IgD-negative memory B cell (primary cell): ENCODE measurements around the gene DNAJB1. TPM values are rescaled to one million over a fixed set of nuclear protein-coding genes. Genes with fewer than 3 reads are reported as not detected.

Experiments used
- H3K27ac Mint-ChIP-seq, 3 donors: one replicate each; pipeline ENCODE4 v1.8.0; 2020 to 2022; ENCODE audit warnings: mild to moderate bottlenecking in 3 of 3, mixed read lengths in 3 of 3, moderate library complexity in 1 of 3
- H3K27me3 Mint-ChIP-seq: one replicate; pipeline ENCODE4 v1.8.0; 2021; ENCODE audit warnings: mixed read lengths
- H3K36me3 Mint-ChIP-seq: one replicate; pipeline ENCODE4 v1.8.0; 2020; ENCODE audit warnings: mild to moderate bottlenecking, mixed read lengths
- H3K4me1 Mint-ChIP-seq, 3 donors: one replicate each; pipeline ENCODE4 v1.8.0; 2020 to 2022; ENCODE audit warnings: mixed read lengths in 3 of 3, mild to moderate bottlenecking in 1 of 3
- H3K4me3 Mint-ChIP-seq, 4 donors: one replicate each; pipeline ENCODE4 v1.8.0; 2020 to 2022; ENCODE audit warnings: mild to moderate bottlenecking in 4 of 4, mixed read lengths in 4 of 4, moderate library complexity in 3 of 4
- H3K9me3 Mint-ChIP-seq, 3 donors: one replicate each; pipeline ENCODE4 v1.8.0; 2020 to 2021; ENCODE audit warnings: mixed read lengths in 3 of 3, mild to moderate bottlenecking in 1 of 3
- polyA plus RNA-seq: library from polyadenylated mRNA; unstranded; fragments of 300-500 nt; fragmentation: Illumina TruSeq; gene quantifications from one replicate; pipeline ENCODE4 v1.2.3, GENCODE V29; 2021

DNAJB1 gene
- polyA plus RNA-seq, 1 donor from 2014 or later: 77.1 TPM

DNA sequence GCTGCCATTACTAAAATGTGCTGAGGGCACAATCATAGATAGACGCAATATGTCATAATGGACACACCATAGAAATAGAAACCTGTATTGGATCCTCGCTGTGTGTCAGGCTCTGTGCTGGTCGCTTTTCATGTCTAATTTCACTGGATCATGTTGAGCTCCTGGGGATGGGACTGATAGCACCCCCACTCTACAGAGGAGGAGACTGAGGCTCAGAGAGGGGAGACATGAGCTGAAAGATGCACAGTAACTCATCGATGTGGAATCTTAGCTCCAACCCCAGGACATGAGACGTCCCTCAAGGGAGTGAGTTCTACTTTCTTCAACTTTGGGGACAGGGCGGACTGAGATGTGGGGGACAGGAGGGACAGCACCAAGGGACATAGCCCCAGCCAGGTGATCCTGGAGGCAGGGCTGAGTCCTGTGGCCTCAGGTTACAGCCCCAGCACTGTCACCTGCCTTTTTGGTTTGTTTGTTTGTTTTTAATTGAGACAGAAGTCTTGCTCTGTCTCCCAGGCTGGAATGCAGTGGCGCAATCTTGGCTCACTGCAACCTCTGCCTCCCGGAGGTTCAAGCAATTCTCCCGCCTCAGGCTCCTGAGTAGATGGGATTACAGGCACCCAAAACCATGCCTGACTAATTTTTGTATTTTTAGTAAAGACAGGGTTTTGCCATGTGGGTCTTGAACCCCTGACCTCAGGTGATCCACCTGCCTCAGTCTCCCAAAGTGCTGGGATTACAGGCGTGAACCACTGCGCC is 15.7 kb downstream of the DNAJB1 start:
- Mint-ChIP-seq H3K9me3 (no peaks in the 10 kb centered on the region), H3K36me3 (no peaks in the 10 kb centered on the region), H3K27ac (no peak overlapping the region), H3K27me3 (peaks cover 2% of the 10 kb centered on the region), H3K4me3 (no peak overlapping the region), H3K4me1 (peaks cover 0 to 8% (median 6%) of the 10 kb centered on the region in 3 donors)

DNA sequence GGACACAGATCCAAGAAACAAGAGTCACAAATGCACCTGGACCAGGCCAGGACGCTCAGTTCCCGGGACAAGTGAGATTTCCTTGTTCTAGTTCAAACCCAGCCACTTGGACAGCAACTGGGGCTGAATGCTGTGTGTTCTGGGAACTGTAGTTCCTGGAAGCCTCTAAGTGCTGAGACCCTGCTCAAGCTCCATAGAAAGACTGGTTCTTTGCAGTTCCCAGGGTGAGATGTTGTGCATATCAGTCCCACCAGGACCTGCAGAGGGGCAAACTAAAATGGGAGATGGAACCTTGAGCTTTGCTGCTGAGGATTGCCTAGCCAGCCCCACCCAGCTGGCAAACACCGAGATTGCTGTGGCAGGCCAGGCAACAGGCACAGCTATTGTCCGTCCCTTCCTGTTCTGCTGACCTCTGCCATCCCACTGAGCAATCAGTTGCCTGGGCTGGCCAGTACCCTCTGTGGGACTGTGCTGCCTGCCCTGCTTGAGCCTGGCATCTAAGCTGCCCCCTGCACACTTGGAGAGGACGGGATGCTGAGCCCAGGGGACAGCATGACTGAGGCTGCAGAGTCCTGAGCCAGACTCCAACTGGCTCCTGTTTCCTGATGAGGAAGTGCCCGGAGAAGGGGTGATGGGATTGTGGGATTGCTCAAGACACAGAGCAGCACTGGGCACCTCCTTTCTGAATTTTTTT is 20.8 kb downstream of the DNAJB1 start:
- H3K27me3 Mint-ChIP-seq: no peaks in the 10 kb centered on the region
- H3K4me1 Mint-ChIP-seq: peaks cover 5 to 13% (median 11%) of the 10 kb centered on the region in 3 donors
- H3K27ac Mint-ChIP-seq: no peak overlapping the region
- H3K36me3 Mint-ChIP-seq: no peaks in the 10 kb centered on the region
- no peaks in the 10 kb centered on the region for H3K9me3 Mint-ChIP-seq
- peak overlapping the region in 3 of 4 donors; percentile 57 to 85 (median 58) for H3K4me3 Mint-ChIP-seq

DNA sequence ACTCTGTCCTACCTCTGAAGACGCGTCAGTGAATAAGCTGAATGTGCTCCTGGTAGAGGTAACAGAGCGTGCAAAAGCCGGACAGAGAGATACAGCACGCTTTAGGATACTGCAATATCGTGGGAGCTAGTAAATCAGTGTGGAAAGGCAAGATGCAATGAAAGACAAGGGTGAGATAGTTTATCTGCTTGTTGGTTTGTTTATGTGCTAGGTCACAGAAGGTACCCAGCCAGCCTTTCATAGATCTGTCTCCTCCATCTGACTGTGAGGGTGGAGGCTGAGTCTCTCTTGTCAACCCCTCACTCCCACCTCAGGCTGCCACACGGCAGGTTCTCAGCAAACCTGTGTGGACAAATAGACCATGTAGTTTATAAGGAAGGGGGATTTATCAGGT is 21.4 kb downstream of the DNAJB1 start:
- Mint-ChIP-seq H3K36me3 (no peaks in the 10 kb centered on the region), H3K27ac (peak overlapping the region in 2 of 3 donors; percentile 2 to 56), H3K4me1 (peaks cover 5 to 13% (median 13%) of the 10 kb centered on the region in 3 donors), H3K4me3 (peak overlapping the region; percentile 58 to 89 (median 82)), H3K27me3 (no peaks in the 10 kb centered on the region), H3K9me3 (no peaks in the 10 kb centered on the region)

DNA sequence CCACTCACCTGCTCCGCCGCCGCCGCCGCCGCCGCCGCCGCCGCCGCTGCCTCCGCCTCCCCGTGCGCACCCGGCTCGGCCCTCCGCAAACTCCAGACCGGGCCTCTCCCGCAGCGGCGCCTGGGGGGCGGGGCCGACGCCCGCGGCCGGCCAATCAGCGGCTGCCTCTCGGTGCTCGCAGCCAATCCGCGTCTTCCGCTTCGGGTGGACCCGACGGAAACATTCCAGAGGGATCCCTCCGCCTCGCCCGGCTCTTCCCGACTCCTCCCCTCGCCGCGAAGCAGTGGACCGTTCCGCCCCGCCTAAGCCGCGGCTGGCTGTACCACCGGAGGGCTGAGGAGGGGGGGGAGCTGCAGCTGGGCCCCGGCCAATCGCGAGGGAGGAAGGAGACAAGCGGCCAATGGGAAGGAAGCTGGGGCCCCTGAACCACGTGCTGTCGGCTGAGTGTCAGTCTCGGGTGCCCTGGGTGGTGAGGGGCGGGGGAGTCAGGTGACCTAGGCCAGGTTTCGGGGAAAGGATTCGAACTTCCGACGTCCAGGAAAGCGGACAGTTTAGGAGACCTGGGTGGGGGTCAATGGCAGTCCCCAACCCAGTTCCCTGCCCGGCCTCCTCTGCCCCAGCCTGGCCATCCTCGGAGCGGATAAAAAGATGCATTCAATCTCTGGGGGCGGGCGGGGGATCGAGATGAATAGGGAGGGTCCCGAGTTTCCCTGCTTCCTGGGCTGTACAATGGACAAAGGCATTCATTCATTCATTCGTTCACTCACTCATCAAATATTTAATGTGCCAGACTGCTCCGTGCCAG is 22.0 kb downstream of the DNAJB1 start, which contains the start of gene GIPC1:
GIPC1 (minus strand) TSS at position 99 of the 805 bp plus-strand sequence. CDS start 13,151 bp downstream, outside the sequence.
- H3K27ac Mint-ChIP-seq: peak within 1 kb of the TSS in 2 of 3 donors; percentile 56 to 77
- H3K36me3 Mint-ChIP-seq: no peaks in the 10 kb centered on the region
- no peaks in the 10 kb centered on the region for H3K9me3 Mint-ChIP-seq
- no peaks in the 10 kb centered on the region for H3K27me3 Mint-ChIP-seq
- H3K4me3 Mint-ChIP-seq: peak within 1 kb of the TSS; percentile 79 to 92 (median 84)
- H3K4me1 Mint-ChIP-seq: peaks cover 5 to 13% (median 13%) of the 10 kb centered on the region in 3 donors

DNA sequence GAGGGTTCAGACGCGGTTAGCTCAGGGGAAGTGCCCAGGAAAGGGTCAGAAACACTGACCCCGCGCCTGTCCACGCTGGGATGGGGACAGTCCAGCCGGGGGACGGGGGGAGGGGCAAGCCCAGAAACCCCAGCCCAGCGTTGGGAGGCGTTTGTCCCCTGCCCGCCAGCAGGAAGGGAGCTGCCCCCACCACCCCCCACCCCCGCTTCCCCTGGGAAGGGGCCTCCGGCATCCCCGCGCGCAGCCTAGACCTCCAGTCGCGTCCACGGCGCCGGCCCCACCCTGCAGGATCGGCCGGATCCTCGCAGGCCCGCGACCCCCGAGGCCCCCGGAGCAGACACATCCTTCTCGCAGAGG is 22.5 kb downstream of the DNAJB1 start:
- Mint-ChIP-seq H3K27ac (peak overlapping the region in 1 of 3 donors; percentile 77), H3K4me1 (peaks cover 5 to 13% (median 13%) of the 10 kb centered on the region in 3 donors), H3K27me3 (no peaks in the 10 kb centered on the region), H3K9me3 (no peaks in the 10 kb centered on the region), H3K36me3 (peaks cover 1% of the 10 kb centered on the region), H3K4me3 (peak overlapping the region; percentile 79 to 92 (median 81))

DNA sequence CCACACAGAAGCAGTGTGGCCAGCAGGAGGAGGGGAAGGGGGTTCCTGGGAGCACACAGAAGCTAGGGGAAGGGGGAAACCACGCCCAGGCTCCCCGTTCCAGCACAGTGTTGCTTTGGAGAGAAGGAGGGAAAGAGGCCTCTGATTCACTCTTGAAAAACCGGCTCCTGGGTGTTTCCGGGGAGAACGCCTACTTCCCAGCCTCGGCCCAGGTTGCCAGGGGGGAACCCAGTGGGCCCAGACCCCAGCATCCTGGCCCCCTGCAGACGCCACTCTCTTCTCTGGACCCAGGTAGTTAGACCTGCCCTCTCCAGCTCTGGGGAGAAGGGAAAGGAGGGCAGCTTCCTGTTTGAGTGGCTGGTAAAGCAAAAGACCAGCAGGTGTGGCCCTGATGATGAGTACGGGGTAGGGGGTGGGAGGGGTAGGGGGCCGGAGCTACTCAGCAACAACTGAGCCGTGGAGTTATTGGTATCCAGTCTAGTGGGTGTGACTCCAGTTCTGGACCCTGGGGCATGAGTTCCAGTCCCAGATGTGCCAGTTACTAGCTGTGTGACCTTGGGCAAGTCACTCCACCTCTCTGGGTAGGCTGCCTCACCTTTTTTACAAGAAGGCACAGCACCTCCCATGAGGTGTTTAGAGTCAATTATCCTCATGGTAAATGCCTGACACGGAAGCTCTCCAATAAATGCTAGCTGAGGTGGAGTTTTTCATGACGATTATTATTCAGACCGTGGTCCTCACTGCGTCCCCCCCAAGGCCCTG is 23.1 kb downstream of the DNAJB1 start:
- Mint-ChIP-seq H3K4me3 (peak overlapping the region; percentile 79 to 92 (median 81)), H3K36me3 (peaks cover 1% of the 10 kb centered on the region), H3K27ac (peak overlapping the region in 1 of 3 donors; percentile 77), H3K9me3 (no peaks in the 10 kb centered on the region), H3K4me1 (peaks cover 5 to 13% (median 13%) of the 10 kb centered on the region in 3 donors), H3K27me3 (no peaks in the 10 kb centered on the region)

DNA sequence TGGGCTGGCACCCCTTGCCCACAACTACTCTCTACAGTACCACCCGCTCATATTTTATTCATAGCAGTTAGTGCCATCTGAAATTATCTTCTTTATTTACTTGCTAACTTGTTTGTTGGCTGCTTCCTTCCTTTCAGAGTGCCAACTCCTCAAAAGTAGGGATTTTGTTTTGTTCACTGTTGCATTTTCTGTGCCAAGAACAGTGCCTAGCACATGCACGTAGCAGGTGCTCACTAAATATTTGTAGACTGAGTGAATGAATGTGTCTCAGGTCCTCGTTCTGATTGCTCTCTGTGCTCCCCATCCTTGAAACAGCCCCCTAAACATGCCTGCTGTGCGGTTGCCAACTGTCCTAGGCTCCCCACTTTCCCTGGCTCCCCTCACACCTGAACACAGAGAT is 23.8 kb downstream of the DNAJB1 start:
- Mint-ChIP-seq H3K9me3 (no peaks in the 10 kb centered on the region), H3K27ac (no peak overlapping the region), H3K4me3 (peak overlapping the region; percentile 25 to 92 (median 72)), H3K36me3 (peaks cover 2% of the 10 kb centered on the region), H3K4me1 (peaks cover 5 to 13% (median 13%) of the 10 kb centered on the region in 3 donors), H3K27me3 (no peaks in the 10 kb centered on the region)

DNA sequence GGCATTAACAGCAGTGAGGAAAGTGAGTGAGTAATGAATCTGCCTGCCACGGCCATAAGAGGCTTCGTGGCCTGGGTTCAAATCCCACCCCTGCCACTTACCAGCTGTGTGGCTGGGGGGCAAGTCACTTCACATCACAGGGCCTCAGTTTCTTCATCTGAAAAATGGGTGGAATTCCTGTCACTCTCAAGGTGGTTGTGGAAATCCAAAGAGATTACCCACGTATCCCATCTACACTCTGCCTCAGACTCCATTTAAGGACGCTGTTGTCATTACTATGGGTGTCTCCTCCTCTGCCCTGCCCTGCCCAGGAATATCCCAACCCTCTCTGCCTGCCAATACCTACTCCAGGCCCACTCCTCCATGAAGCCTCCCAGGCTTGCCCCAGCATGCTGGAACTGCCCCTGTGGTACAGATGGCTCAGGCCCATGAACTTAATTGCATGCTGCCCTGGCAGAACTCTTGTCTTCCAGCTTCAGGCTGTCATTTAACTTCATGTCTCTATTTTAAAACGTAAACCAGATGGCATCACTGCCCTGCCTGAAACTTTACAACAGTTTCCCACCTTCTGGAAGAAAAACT is 25.4 kb downstream of the DNAJB1 start:
- H3K36me3 Mint-ChIP-seq: peaks cover 3% of the 10 kb centered on the region
- no peak overlapping the region for H3K27ac Mint-ChIP-seq

DNA sequence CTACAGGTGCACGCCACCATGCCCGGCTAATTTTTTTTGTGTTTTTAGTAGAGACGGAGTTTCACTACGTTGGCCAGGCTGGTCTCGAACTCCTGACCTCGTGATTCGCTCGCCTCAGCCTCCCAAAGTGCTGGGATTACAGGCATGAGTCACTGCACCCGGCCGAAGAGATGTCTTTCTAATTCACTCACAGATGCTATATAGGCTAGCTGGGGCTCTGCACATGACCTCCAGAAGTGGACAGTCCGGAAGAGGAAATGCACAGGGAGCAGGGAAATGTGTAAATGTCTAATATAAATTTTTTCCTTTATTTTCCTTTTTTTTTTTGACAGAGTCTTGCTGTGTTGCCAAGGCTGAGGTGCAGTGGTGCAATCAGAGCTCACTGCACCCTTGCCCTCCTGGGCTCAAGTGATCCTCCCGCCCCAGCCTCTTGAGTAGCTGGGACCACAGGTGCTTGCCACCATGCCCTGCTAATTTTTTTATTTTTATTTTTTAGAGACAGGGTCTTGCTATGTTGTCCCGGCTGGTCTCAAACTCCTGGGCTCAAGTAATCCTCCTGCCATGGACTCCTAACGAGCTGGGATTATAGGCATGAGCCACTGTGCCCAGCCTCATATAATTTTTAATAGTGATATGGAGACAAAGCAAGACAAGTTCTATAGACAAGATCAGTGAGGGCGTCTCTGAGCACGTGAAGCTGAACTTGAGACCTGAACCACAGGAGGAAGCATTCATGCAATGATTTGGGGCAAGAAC is 30.6 kb downstream of the DNAJB1 start:
- peaks cover 3% of the 10 kb centered on the region for H3K36me3 Mint-ChIP-seq
- H3K9me3 Mint-ChIP-seq: no peaks in the 10 kb centered on the region
- H3K27ac Mint-ChIP-seq: no peak overlapping the region
- no peak overlapping the region for H3K4me3 Mint-ChIP-seq
- H3K27me3 Mint-ChIP-seq: no peaks in the 10 kb centered on the region
- peaks cover 2 to 5% (median 3%) of the 10 kb centered on the region in 3 donors for H3K4me1 Mint-ChIP-seq

More for the DNA sequence above, 25.4 kb downstream of the DNAJB1 start:
- Mint-ChIP-seq H3K9me3 (no peaks in the 10 kb centered on the region), H3K4me3 (peak overlapping the region in 1 of 4 donors; percentile 47), H3K4me1 (peaks cover 5 to 13% (median 13%) of the 10 kb centered on the region in 3 donors), H3K27me3 (no peaks in the 10 kb centered on the region)

DNA sequence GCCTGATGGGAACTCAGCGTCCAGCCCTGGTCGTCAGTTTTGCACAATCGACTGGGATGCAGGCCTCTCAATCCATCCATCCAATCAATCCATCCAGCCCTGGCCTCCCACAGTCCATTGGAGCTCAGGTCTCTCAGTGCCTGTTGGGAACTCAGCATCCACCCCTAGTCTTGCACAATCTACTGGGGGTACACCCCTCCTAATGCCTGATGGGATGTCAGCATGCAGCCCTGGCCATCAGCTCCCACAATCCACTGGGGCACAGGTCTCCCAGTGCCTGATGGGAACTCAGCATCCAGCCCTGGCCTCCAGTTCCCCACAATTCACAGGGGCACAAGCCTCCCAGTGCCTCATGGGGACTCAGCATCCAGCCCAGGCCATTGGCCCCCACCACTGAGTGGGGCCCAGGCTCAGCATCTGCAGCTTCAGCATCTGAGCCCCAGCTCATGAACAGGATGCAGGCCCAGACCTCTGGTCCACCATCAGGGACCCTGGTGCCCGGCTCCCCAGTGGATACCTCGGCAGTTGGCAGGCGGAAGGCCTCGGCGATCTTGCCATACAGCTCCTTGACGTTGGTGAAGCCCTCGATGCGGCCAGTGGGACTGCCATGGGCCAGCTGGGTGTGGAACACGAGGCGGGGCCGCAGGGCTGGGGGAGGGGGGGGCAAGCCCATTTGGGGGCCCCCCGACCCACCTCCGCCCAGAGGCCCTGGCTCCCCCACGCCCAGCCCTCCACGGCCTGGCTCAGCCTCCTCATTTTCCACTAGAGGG is 35.8 kb downstream of the DNAJB1 start:
- Mint-ChIP-seq H3K9me3 (no peaks in the 10 kb centered on the region), H3K27ac (no peak overlapping the region), H3K4me3 (peak overlapping the region in 1 of 4 donors; percentile 28), H3K36me3 (no peaks in the 10 kb centered on the region), H3K27me3 (no peaks in the 10 kb centered on the region), H3K4me1 (peaks cover 3 to 5% (median 5%) of the 10 kb centered on the region in 3 donors)

DNA sequence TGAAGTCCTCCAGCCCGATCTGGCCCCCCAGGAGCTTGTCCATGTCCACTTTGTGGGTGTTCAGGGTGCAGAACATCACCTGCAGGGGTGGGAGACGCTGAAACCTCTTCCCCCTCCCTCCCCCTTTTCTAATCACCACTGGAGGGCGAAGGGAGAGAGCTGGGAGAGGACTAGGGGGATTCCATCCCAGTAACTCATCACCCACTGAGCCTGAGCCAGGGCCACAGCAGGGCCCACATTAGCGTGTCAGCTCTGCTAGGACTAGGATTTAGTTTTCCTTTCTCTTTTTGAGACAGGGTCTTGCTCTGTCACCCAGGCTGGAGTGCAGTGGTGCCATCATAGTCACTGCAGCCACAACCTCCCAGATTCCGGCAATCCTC is 37.5 kb downstream of the DNAJB1 start:
- peaks cover 4% of the 10 kb centered on the region for H3K27me3 Mint-ChIP-seq
- H3K36me3 Mint-ChIP-seq: peaks cover 2% of the 10 kb centered on the region
- peak overlapping the region in 1 of 4 donors; percentile 44 for H3K4me3 Mint-ChIP-seq
- no peaks in the 10 kb centered on the region for H3K9me3 Mint-ChIP-seq
- H3K27ac Mint-ChIP-seq: no peak overlapping the region
- peaks cover 0 to 7% (median 2%) of the 10 kb centered on the region in 3 donors for H3K4me1 Mint-ChIP-seq

DNA sequence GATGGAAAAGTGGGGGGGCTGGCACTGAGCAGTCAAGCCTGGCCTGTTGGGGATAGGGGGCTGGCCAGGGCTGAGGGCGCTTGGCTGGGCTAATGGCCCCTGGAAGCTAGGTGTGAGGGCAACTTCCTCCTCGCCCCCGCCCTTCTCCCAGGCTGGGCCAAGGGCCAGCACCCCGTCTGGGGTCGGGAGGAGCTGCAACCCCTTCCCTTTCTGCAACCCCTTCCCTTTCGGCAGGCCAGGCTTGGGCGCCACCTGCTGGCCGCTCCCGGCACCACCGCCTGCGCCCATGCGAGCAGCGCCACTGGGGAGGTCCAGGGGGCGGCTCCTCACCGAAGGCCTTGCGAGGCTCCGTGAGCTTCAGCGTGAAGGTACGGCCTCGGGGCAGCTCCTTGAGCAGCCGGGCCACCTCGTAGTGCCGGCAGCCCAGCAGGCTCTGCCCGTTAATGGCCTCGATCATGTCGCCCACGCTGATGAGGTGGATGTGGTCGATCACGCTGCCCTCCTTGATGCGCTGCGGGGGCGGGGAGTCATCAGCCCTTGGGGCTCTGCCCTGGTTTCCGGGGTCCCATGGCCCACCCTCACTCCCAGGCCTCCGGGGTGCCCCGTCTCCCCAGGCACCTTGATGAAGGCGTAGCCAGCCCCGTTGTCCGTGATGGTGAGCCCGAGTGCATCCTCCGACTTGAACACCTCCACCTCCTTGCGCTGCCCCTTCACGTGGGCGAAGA is 38.1 kb downstream of the DNAJB1 start:
- H3K36me3 Mint-ChIP-seq: peaks cover 2% of the 10 kb centered on the region
- peaks cover 7% of the 10 kb centered on the region for H3K27me3 Mint-ChIP-seq
- H3K27ac Mint-ChIP-seq: no peak overlapping the region
- peak overlapping the region in 1 of 4 donors; percentile 44 for H3K4me3 Mint-ChIP-seq
- no peaks in the 10 kb centered on the region for H3K9me3 Mint-ChIP-seq
- peaks cover 0 to 7% (median 2%) of the 10 kb centered on the region in 3 donors for H3K4me1 Mint-ChIP-seq
